Endothelial cell of umbilical vein (primary cell): ENCODE results near the gene C15orf39. TPM values are rescaled to one million over a fixed set of nuclear protein-coding genes. Genes with fewer than 3 reads are reported as not detected.

Source experiments
- BruUV-seq: library from RNA; stranded (reverse); fragments of 400-500 nt; replicated peaks from 2 replicates; lab custom pipeline; 2021; lab: Mats Ljungman, UMichigan
- CTCF ChIA-PET: fragments of 300-600, 350-600 bp; sonication (Branson Sonifier 250); formaldehyde crosslinking; loops from one replicate; lab custom pipeline; 2021; ENCODE audit warnings: antibody characterized with exemption, inconsistent platforms; lab: Charles Lee
- POLR2A ChIA-PET: fragments of 300-600, 350-600 bp; sonication (Branson Sonifier 250); formaldehyde crosslinking; loops from one replicate; lab custom pipeline; 2021; ENCODE audit warnings: antibody characterized with exemption, inconsistent platforms; lab: Charles Lee
- DNase-seq: peaks from one replicate; pipeline ENCODE4 v3.0.0-alpha.2; 2011; ENCODE audit warnings: low read depth, low spot score
- FAIRE-seq: peaks from 2 replicates; lab custom pipeline; 2011; peaks lifted over from hg19 to GRCh38; lab: Jason Lieb, UNC
- H2AFZ ChIP-seq: 2 replicates; pipeline ENCODE4 v1.6.0; 2012; ENCODE audit warnings: low read depth, low read length, control low read depth, inconsistent platforms
- H3K27ac ChIP-seq: 2 replicates; pipeline ENCODE4 v1.5.1; 2011; ENCODE audit warnings: low read depth, mild to moderate bottlenecking, control low read depth, low read length, moderate library complexity; ENCODE audit not compliant: insufficient read depth
- H3K27me3 ChIP-seq, 2 experiments: 2 replicates each; pipeline versions ENCODE4 v1.6.0 to v1.6.1; 2011; ENCODE audit warnings: low read length in 2 of 2, mixed read lengths in 1 of 2; ENCODE audit not compliant: control insufficient read depth in 2 of 2, insufficient read depth in 2 of 2
- H3K36me3 ChIP-seq, 2 experiments: 2 replicates in 1 of 2; 3 replicates in 1 of 2; pipeline ENCODE4 v1.5.1; 2011; ENCODE audit warnings: low read length in 2 of 2, mild to moderate bottlenecking in 1 of 2, moderate library complexity in 1 of 2; ENCODE audit not compliant: control insufficient read depth in 2 of 2, insufficient read depth in 2 of 2; ENCODE audit errors: extremely low read depth in 1 of 2
- H3K4me1 ChIP-seq: 3 replicates; pipeline ENCODE4 v1.5.1; 2011; ENCODE audit warnings: mild to moderate bottlenecking, low read length; ENCODE audit not compliant: control insufficient read depth, insufficient read depth; ENCODE audit errors: extremely low read depth
- H3K4me2 ChIP-seq: 2 replicates; pipeline ENCODE4 v1.6.1; 2011; ENCODE audit warnings: low read length, control low read depth, mixed read lengths; ENCODE audit not compliant: insufficient read depth
- H3K4me3 ChIP-seq, 3 experiments: fragments of 200-600 bp in 1 of 3; sonication (generic), shearing (Covaris generic) in 1 of 3; replicated peaks in 1 of 3; 2 replicates each; pipeline ENCODE4 v1.5.1; 2011 to 2016; ENCODE audit warnings: control low read depth in 3 of 3, low read length in 3 of 3, mild to moderate bottlenecking in 2 of 3, inconsistent platforms in 1 of 3, low read depth in 1 of 3, moderate library complexity in 1 of 3; ENCODE audit not compliant: insufficient read depth in 1 of 3
- H3K79me2 ChIP-seq: 2 replicates; pipeline ENCODE4 v1.6.0; 2012; ENCODE audit warnings: low read length, inconsistent platforms; ENCODE audit not compliant: control insufficient read depth, insufficient read depth
- H3K9ac ChIP-seq: replicated peaks from 2 replicates; pipeline ENCODE3; 2011; ENCODE audit warnings: low read length, control low read depth; ENCODE audit not compliant: insufficient read depth; ENCODE audit errors: extremely low read depth
- H3K9me1 ChIP-seq: replicated peaks from 3 replicates; pipeline ENCODE4 v1.6.0; 2011; ENCODE audit warnings: mild to moderate bottlenecking, low read length; ENCODE audit not compliant: control insufficient read depth, insufficient read depth; ENCODE audit errors: extremely low read depth
- H3K9me3 ChIP-seq: replicated peaks from 2 replicates; pipeline ENCODE4 v1.5.1; 2012; ENCODE audit warnings: low read length, inconsistent platforms; ENCODE audit not compliant: control insufficient read depth, insufficient read depth
- H4K20me1 ChIP-seq: replicated peaks from 2 replicates; pipeline ENCODE3; 2011; ENCODE audit warnings: mild to moderate bottlenecking, low read length; ENCODE audit not compliant: control insufficient read depth, insufficient read depth; ENCODE audit errors: extremely low read depth
- EZH2 ChIP-seq: IDR thresholded peaks from 2 replicates; pipeline ENCODE4 v1.6.1; 2012; ENCODE audit warnings: borderline replicate concordance, low read depth, mild to moderate bottlenecking, moderate library complexity, low read length, inconsistent platforms; ENCODE audit not compliant: severe bottlenecking
- FOS ChIP-seq: IDR thresholded peaks from 2 replicates; pipeline ENCODE4 v1.6.1; 2011; ENCODE audit warnings: mild to moderate bottlenecking, low read length, moderate library complexity, borderline replicate concordance; ENCODE audit not compliant: insufficient read depth
- GATA2 ChIP-seq: IDR thresholded peaks from 2 replicates; pipeline ENCODE4 v1.7.0; 2011; ENCODE audit warnings: low read depth, mild to moderate bottlenecking, moderate library complexity, mixed read lengths, low read length; ENCODE audit not compliant: insufficient read length, insufficient read depth
- JUN ChIP-seq: IDR thresholded peaks from 2 replicates; pipeline ENCODE4 v1.6.1; 2011; ENCODE audit warnings: borderline replicate concordance, low read depth; ENCODE audit not compliant: insufficient read length, insufficient read depth
- MYC ChIP-seq: IDR thresholded peaks from one replicate; pipeline ENCODE4 v1.6.1; 2011; ENCODE audit warnings: mild to moderate bottlenecking, low read depth, low read length
- POLR2A ChIP-seq: IDR thresholded peaks from 2 replicates; pipeline ENCODE4 v1.6.1; 2012; ENCODE audit warnings: low read depth, mild to moderate bottlenecking, control low read depth, low read length
- POLR2AphosphoS5 ChIP-seq: IDR thresholded peaks from 2 replicates; pipeline ENCODE4 v1.6.1; 2012; ENCODE audit warnings: low read depth, mild to moderate bottlenecking, control low read depth, low read length, moderate library complexity; ENCODE audit not compliant: insufficient read depth
- dilution Hi-C: fragments of 300-500 bp; cut with MboI; formaldehyde crosslinking; loops from one replicate; pipeline ENCODE4 v1.15.0; 2019; ENCODE audit warnings: low sequenced_read_pairs; ENCODE audit not compliant: extremely low pct_ligation_motif_present
- intact Hi-C: fragments of 100-400 bp; cut with micrococcal nuclease; formaldehyde crosslinking; loops from one replicate; pipeline ENCODE4 v1.10.0; 2022
- polyA plus RNA-seq, 4 experiments: library from polyadenylated mRNA; depleted of rRNA in 3 of 4; stranded (reverse) in 3 of 4; unstranded in 1 of 4; fragments of >200 nt; gene quantifications; 2 replicates each; pipeline versions ENCODE4 v1.2.1 to v1.2.3, GENCODE V29; 2011 to 2012; ENCODE audit warnings: missing spikeins in 1 of 4
- total RNA-seq: library from RNA; stranded (reverse); gene quantifications from 2 replicates; pipeline ENCODE4 v1.2.3, GENCODE V29; 2021
- TF ChIP-seq, protein P1 (sequence below): IDR thresholded peaks from 2 replicates; pipeline ENCODE4 v1.6.1; 2011; ENCODE audit not compliant: insufficient read depth, insufficient read length
- TF ChIP-seq, protein P2 (sequence below), 2 donors: IDR thresholded peaks; 1 replicate in 1 of 2; 2 replicates in 1 of 2; pipeline ENCODE4 v1.5.1; 2011; ENCODE audit warnings: low read length in 2 of 2, mild to moderate bottlenecking in 2 of 2, moderate library complexity in 2 of 2, control low read depth in 1 of 2, inconsistent platforms in 1 of 2, low read depth in 1 of 2; ENCODE audit not compliant: insufficient read depth in 1 of 2; ENCODE audit errors: extremely low read depth in 1 of 2

The C15orf39 gene
- total and polyA plus RNA-seq, 2 donors (not counting 3 experiments of a cell fraction or from before 2014, with no cell fraction given), result 14.8 to 36.1 TPM

DNA sequence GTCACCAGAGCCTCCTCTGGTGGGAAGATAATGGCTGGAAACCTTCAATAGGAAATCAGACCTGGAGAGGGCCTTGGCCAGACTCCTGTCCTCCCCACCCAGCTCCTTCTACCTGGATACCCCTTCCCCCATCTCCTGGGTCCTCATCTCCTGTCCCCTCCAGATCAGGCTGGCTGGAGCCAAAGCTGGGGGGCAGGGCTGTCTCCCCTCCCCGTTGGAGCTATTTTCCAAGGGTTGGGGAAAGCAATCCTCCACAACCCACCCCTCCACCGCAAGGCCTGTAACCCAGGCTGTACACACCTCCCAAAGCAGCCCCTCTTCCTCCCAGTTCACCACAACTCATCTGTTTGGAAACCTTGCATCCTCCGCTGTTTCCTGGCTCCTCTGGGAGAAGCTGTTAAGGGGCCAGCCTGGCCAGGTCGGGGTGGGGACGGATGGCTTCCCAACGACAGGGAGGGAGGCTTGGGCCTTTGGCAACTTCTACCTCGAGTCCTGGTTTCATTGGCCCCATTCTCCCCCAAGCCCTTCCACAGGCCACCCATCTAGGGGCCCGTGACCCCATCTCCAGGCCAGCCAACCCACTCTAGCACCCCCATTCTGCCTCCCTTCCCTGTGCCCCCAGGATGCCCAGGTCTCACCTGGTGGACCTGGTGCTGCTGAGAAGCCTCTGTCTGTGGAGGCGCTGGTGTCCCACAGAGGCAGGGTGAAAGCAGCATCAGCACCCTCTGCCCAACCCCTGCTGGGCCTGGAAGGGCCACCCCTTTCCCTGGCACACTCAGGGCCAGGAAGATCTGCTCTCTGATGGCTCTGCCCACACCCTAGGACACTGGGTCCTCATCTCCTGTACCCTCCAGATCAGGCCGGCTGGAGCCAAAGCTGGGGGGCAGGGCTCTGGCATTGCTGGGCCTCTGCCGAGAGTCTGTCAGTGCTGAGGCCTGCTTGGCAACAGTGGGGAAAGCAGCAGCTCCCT is 34.4 kb downstream of the C15orf39 start:
- no peak overlapping the region for H2AFZ ChIP-seq
- no TSS peak for BruUV-seq
- H3K4me3 ChIP-seq, result no peak overlapping the region
- H3K9ac ChIP-seq, result no peak overlapping the region
- POLR2A ChIA-PET, result no interaction called here
- H3K36me3 ChIP-seq, result no peaks in the 10 kb centered on the region
- H3K9me1 ChIP-seq, result no peaks in the 10 kb centered on the region
- H3K79me2 ChIP-seq, result no peaks in the 10 kb centered on the region
- H3K27ac ChIP-seq, result no peak overlapping the region
- no peak for FAIRE-seq
- H3K4me1 ChIP-seq, result no peaks in the 10 kb centered on the region
- no peaks in the 10 kb centered on the region for H3K9me3 ChIP-seq
- CTCF ChIA-PET, result no interaction called here
- dilution Hi-C loops (no loop called here), intact Hi-C loops (no loop called here)
- no peak overlapping the region for H3K4me2 ChIP-seq
- H4K20me1 ChIP-seq, result no peaks in the 10 kb centered on the region
- H3K27me3 ChIP-seq, result peaks cover 5 to 9% of the 10 kb centered on the region in 2 experiments
- TF ChIP-seq POLR2AphosphoS5 (no peak), GATA2 (no peak), JUN (no peak), EZH2 (no peak), FOS (no peak), POLR2A (no peak), MYC (no peak)
- TF ChIP-seq, protein P1, sequence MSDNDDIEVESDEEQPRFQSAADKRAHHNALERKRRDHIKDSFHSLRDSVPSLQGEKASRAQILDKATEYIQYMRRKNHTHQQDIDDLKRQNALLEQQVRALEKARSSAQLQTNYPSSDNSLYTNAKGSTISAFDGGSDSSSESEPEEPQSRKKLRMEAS, result no peak
- TF ChIP-seq, protein P2, sequence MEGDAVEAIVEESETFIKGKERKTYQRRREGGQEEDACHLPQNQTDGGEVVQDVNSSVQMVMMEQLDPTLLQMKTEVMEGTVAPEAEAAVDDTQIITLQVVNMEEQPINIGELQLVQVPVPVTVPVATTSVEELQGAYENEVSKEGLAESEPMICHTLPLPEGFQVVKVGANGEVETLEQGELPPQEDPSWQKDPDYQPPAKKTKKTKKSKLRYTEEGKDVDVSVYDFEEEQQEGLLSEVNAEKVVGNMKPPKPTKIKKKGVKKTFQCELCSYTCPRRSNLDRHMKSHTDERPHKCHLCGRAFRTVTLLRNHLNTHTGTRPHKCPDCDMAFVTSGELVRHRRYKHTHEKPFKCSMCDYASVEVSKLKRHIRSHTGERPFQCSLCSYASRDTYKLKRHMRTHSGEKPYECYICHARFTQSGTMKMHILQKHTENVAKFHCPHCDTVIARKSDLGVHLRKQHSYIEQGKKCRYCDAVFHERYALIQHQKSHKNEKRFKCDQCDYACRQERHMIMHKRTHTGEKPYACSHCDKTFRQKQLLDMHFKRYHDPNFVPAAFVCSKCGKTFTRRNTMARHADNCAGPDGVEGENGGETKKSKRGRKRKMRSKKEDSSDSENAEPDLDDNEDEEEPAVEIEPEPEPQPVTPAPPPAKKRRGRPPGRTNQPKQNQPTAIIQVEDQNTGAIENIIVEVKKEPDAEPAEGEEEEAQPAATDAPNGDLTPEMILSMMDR (IDR thresholded peaks at IDR 0.05; ENCODE audit: extremely low read depth in 1 of 2, insufficient read depth in 1 of 2, low read depth in 1 of 2, low read length in 2 of 2), result no peak
- no peak for DNase-seq
